Measurements from ENCODE around the gene SERPINB12.

SERPINB12 gene

DNA sequence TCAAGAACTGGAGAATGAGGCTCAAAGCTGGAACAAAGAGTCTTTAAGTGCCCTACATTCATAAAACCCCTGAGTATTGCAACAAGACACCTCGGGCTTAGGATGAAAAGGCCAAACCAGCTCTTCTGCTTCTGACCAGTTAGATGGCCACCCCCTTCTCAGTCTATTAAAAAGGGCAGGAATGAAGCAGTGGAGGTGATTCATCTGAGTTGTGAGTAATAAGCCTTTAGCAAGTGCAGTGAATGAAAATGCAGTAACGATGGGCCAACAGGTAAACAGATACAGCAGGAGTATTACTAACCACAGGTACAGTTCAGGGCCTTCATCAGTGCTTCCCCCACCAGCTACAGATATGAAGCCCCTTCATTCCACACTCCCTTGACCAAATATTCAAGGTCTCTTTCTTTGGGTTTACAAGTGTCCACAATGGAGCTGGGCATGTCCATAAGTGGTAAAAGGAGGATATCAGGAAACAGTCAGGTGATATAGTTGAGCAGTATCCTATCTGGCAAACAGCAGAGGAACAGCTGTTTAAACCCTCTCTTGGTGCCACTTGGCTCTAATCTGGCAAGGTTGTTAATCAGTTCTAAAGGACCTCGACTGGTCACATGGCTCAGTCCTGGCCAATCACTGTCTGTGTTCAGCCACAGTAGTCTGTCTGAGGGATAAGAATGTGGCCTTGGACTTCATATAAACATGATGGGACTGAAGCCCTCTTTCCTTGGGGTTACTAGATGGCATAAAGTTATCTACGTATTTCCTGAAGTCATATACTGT is 62.8 kb downstream of the SERPINB12 start:
- DNase-seq: no peak

GRCh38 chr18:63606526-63606925 is 64.4 kb downstream of the SERPINB12 start:
- no peak for DNase-seq

GRCh38 chr18:63613420-63613819 is 71.3 kb downstream of the SERPINB12 start:
- DNase-seq: no peak

GRCh38 chr18:63617049-63617914 is 75.1 kb downstream of the SERPINB12 start:
- peak; percentile 70 for DNase-seq

GRCh38 chr18:63617915-63618234 is 75.7 kb downstream of the SERPINB12 start:
- DNase-seq: no peak

Data from NCI-H774 (cell line).